Measurements from ENCODE around the gene CENPU.

Gene CENPU

DNA sequence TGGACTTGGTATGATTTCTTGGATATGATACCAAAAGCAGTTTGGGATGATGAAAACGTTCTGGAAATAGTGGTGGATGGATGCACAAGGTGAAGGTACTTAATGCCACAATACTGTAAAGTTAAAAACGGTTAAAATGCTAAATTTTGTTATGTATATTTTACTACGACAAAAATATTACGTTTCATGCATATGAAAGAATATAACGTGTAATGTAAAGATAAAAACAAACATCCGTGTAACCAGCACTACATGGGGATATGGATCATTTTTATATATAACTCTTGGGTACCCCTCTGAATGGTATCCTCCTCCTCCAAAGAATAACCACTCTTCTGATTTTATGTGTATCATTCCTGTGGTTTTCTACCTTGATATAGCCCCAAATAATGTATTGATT is 862 bp upstream of the CENPU start:
- Histone ChIP-seq H3K4me1 (ENCODE audit: insufficient read depth, poor library complexity, severe bottlenecking) (peaks cover 16% of the 10 kb centered on the region), H3K9me3 (ENCODE audit: severe bottlenecking) (no peaks in the 10 kb centered on the region), H3K36me3 (ENCODE audit: low read depth) (peaks cover 11% of the 10 kb centered on the region; the same call in 1 of the 2 replicates), H3K27me3 (ENCODE audit: insufficient read depth, poor library complexity, severe bottlenecking) (no peaks in the 10 kb centered on the region), H3K4me3 (ENCODE audit: severe bottlenecking) (peak overlapping the region; percentile 70), H3K27ac (ENCODE audit: poor library complexity, severe bottlenecking) (peak overlapping the region; percentile 74)
- TF ChIP-seq, protein P1, sequence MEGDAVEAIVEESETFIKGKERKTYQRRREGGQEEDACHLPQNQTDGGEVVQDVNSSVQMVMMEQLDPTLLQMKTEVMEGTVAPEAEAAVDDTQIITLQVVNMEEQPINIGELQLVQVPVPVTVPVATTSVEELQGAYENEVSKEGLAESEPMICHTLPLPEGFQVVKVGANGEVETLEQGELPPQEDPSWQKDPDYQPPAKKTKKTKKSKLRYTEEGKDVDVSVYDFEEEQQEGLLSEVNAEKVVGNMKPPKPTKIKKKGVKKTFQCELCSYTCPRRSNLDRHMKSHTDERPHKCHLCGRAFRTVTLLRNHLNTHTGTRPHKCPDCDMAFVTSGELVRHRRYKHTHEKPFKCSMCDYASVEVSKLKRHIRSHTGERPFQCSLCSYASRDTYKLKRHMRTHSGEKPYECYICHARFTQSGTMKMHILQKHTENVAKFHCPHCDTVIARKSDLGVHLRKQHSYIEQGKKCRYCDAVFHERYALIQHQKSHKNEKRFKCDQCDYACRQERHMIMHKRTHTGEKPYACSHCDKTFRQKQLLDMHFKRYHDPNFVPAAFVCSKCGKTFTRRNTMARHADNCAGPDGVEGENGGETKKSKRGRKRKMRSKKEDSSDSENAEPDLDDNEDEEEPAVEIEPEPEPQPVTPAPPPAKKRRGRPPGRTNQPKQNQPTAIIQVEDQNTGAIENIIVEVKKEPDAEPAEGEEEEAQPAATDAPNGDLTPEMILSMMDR (IDR thresholded peaks at IDR 0.05; ENCODE audit: poor library complexity, severe bottlenecking) = no peak
- ATAC-seq (ENCODE audit: low read depth) (no peak), DNase-seq (ENCODE audit: low spot score) (no peak)

DNA sequence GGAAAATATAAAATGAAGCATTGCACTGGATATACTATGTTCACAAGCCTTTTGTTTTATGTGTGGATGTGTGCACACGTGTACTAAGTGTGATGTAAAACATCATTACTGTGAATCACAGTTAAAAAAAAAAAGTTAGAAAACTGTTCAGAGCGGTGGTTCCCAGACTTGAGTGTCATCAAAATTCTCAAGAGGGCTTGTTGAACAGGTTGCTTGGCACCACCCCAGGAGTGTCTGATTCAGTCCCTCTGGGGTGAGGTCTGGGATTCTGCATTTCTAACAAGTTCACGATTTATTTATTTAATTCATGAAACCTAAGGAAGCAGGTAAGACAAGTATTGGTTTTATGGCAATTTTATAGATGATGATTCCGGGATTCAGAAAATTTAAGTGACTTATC is 1.8 kb downstream of the CENPU start:
- Histone ChIP-seq H3K27ac (ENCODE audit: poor library complexity, severe bottlenecking) (peak overlapping the region; percentile 74), H3K9me3 (ENCODE audit: severe bottlenecking) (no peaks in the 10 kb centered on the region), H3K4me1 (ENCODE audit: insufficient read depth, poor library complexity, severe bottlenecking) (peaks cover 26% of the 10 kb centered on the region), H3K27me3 (ENCODE audit: insufficient read depth, poor library complexity, severe bottlenecking) (no peaks in the 10 kb centered on the region), H3K36me3 (ENCODE audit: low read depth) (peaks cover 36% of the 10 kb centered on the region), H3K4me3 (ENCODE audit: severe bottlenecking) (no peak overlapping the region)
- TF ChIP-seq, protein P1 (IDR thresholded peaks at IDR 0.05; ENCODE audit: poor library complexity, severe bottlenecking) = no peak
- DNase-seq (ENCODE audit: low spot score) (peak; percentile 78), ATAC-seq (ENCODE audit: low read depth) (no peak)

DNA sequence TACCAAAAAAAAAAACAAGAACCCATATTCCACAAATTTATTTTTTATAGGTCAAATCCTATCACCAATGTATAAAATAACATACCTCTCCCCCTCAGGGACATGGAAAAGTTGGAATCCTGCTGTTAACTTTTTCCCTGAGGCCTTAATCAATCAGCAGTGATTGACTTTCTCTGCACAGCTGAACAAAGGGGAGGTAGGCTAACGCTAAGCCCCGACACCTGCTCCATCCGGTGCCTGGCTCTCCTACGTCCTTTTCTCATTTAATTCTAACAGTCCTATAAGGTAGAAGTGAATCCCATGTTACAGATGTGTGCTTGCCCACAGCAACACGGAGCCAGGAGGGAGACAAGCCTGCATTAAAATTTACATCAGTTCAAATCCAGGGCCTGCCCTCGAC is 2.8 kb downstream of the CENPU start:
- Histone ChIP-seq H3K36me3 (ENCODE audit: low read depth) (peaks cover 44% of the 10 kb centered on the region), H3K4me1 (ENCODE audit: insufficient read depth, poor library complexity, severe bottlenecking) (peaks cover 26% of the 10 kb centered on the region), H3K9me3 (ENCODE audit: severe bottlenecking) (no peaks in the 10 kb centered on the region), H3K4me3 (ENCODE audit: severe bottlenecking) (no peak overlapping the region), H3K27me3 (ENCODE audit: insufficient read depth, poor library complexity, severe bottlenecking) (no peaks in the 10 kb centered on the region), H3K27ac (ENCODE audit: poor library complexity, severe bottlenecking) (no peak overlapping the region)
- no peak for DNase-seq (ENCODE audit: low spot score)
- TF ChIP-seq, protein P1 (IDR thresholded peaks at IDR 0.05; ENCODE audit: poor library complexity, severe bottlenecking) = no peak
- ATAC-seq (ENCODE audit: low read depth) = no peak

DNA sequence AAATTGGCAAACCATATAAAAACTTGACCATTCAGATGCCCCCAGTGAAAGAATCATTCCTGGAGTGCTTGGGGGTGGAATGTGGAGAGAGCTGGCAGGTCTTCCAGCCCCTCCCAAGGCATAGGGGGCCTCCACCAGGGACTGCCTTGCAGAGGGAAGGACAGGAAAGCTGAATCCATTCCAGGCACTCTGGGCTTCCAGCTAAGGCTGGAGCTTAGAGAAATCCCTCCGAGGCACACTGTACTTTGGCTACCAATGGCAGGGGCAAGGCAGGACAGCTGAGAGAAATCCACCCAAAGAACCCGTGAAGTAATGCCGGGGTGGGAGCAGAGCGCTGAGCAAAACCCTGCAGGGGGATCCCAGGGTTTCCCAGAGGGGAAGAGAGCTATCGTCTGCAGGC is 4.0 kb downstream of the CENPU start:
- DNase-seq (ENCODE audit: low spot score) (no peak), ATAC-seq (ENCODE audit: low read depth) (no peak)
- Histone ChIP-seq H3K4me3 (ENCODE audit: severe bottlenecking) (no peak overlapping the region), H3K36me3 (ENCODE audit: low read depth) (peaks cover 53% of the 10 kb centered on the region), H3K27me3 (ENCODE audit: insufficient read depth, poor library complexity, severe bottlenecking) (no peaks in the 10 kb centered on the region), H3K4me1 (ENCODE audit: insufficient read depth, poor library complexity, severe bottlenecking) (peaks cover 26% of the 10 kb centered on the region), H3K27ac (ENCODE audit: poor library complexity, severe bottlenecking) (peak overlapping the region; percentile 46), H3K9me3 (ENCODE audit: severe bottlenecking) (no peaks in the 10 kb centered on the region)
- TF ChIP-seq, protein P1 (IDR thresholded peaks at IDR 0.05; ENCODE audit: poor library complexity, severe bottlenecking) = no peak

DNA sequence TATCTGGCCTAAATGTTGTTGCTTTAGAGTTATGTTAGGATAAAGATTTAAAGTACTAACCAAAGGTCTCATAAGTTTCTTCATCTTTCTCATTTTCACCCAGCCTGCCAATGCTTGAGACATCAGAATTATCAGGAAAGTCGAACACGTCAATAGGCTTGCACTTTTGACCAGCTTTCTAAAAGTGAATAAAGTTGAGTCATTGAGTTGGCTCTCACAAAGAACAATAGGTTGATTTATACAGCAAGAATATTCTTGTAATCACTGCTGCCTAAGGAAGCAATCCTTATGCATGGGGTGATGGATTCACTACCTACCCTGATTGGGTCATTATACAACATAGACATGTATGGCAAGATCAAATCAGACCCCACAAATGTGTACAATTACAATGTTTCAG is 5.0 kb downstream of the CENPU start:
- H3K36me3 ChIP-seq (ENCODE audit: low read depth) = peaks cover 63% of the 10 kb centered on the region
- H3K27me3 ChIP-seq (ENCODE audit: insufficient read depth, poor library complexity, severe bottlenecking) = no peaks in the 10 kb centered on the region
- peak overlapping the region; percentile 46 for H3K27ac ChIP-seq (ENCODE audit: poor library complexity, severe bottlenecking)
- DNase-seq (ENCODE audit: low spot score) = no peak
- H3K4me1 ChIP-seq (ENCODE audit: insufficient read depth, poor library complexity, severe bottlenecking) = peaks cover 20% of the 10 kb centered on the region
- TF ChIP-seq, protein P1 (IDR thresholded peaks at IDR 0.05; ENCODE audit: poor library complexity, severe bottlenecking) = no peak
- no peaks in the 10 kb centered on the region for H3K9me3 ChIP-seq (ENCODE audit: severe bottlenecking)
- ATAC-seq (ENCODE audit: low read depth) = peak; percentile 59
- no peak overlapping the region for H3K4me3 ChIP-seq (ENCODE audit: severe bottlenecking)

Measured in RWPE2 (cell line).